GM23338 (cell line): ENCODE results near the gene SOHLH1. TPM values are rescaled to one million over a fixed set of nuclear protein-coding genes. Genes with fewer than 3 reads are reported as not detected.

ENCODE experiments used
- ATAC-seq: fragments of 200-7000 bp; cut with Tn5 transposase; 3 replicates; pipeline ENCODE4 v1.9.1; 2020
- DNase-seq: peaks from one replicate; pipeline ENCODE4 v3.0.0-alpha.2; 2015; ENCODE audit warnings: low spot score
- H2AFZ ChIP-seq: fragments of 200-600 bp; sonication (generic); 2 replicates; pipeline ENCODE4 v1.8.0; 2016; ENCODE audit warnings: antibody characterized with exemption, mild to moderate bottlenecking, moderate library complexity
- H3F3A ChIP-seq: fragments of 200-600 bp; sonication (generic); replicated peaks from 2 replicates; pipeline ENCODE4 v1.8.0; 2017; ENCODE audit warnings: antibody characterized with exemption, mixed run types, low read depth
- H3K27ac ChIP-seq: fragments of 200-600 bp; sonication (generic); 2 replicates; pipeline ENCODE4 v1.6.1; 2016; ENCODE audit warnings: low read depth
- H3K27me3 ChIP-seq: fragments of 200-600 bp; sonication (generic); 2 replicates; pipeline ENCODE4 v1.8.0; 2016; ENCODE audit warnings: mild to moderate bottlenecking, mixed run types, moderate library complexity; ENCODE audit not compliant: insufficient read depth
- H3K36me3 ChIP-seq: fragments of 200-600 bp; sonication (generic); 2 replicates; pipeline ENCODE4 v1.8.0; 2016; ENCODE audit warnings: mild to moderate bottlenecking; ENCODE audit not compliant: insufficient read depth
- H3K4me1 ChIP-seq: fragments of 200-600 bp; sonication (generic); 2 replicates; pipeline ENCODE4 v1.8.0; 2016; ENCODE audit warnings: mild to moderate bottlenecking, moderate library complexity; ENCODE audit not compliant: insufficient read depth
- H3K4me2 ChIP-seq: fragments of 200-600 bp; sonication (generic); 2 replicates; pipeline ENCODE4 v1.7.1; 2017; ENCODE audit warnings: mixed run types
- H3K4me3 ChIP-seq: fragments of 200-600 bp; sonication (generic); 2 replicates; pipeline ENCODE4 v1.6.1; 2016; ENCODE audit warnings: mixed run types
- H3K79me2 ChIP-seq: fragments of 200-600 bp; sonication (generic); replicated peaks from 2 replicates; pipeline ENCODE4 v1.8.0; 2017; ENCODE audit warnings: mild to moderate bottlenecking; ENCODE audit not compliant: insufficient read depth
- H3K9me2 ChIP-seq: fragments of 200-600 bp; sonication (generic); 2 replicates; pipeline ENCODE4 v1.8.0; 2017; ENCODE audit not compliant: insufficient read depth
- H4K20me1 ChIP-seq: fragments of 200-600 bp; sonication (generic); replicated peaks from 2 replicates; pipeline ENCODE4 v1.8.0; 2017; ENCODE audit warnings: mild to moderate bottlenecking; ENCODE audit not compliant: insufficient read depth
- H3K27ac Mint-ChIP-seq: 2 replicates; pipeline ENCODE4 v1.8.0; 2020; ENCODE audit warnings: inconsistent platforms, mild to moderate bottlenecking, moderate library complexity, mixed read lengths
- H3K27me3 Mint-ChIP-seq: 3 replicates; pipeline ENCODE4 v1.8.0; 2022; ENCODE audit warnings: low read depth, mild to moderate bottlenecking, moderate library complexity, mixed read lengths, inconsistent platforms; ENCODE audit not compliant: insufficient read depth, poor library complexity
- H3K36me3 Mint-ChIP-seq: 3 replicates; pipeline ENCODE4 v1.8.0; 2021; ENCODE audit warnings: low read depth, mild to moderate bottlenecking, inconsistent platforms, moderate library complexity, mixed read lengths
- H3K4me1 Mint-ChIP-seq: 3 replicates; pipeline ENCODE4 v1.8.0; 2020; ENCODE audit warnings: mild to moderate bottlenecking, inconsistent platforms, mixed read lengths
- H3K4me3 Mint-ChIP-seq: 3 replicates; pipeline ENCODE4 v1.8.0; 2021; ENCODE audit warnings: moderate library complexity, mild to moderate bottlenecking, inconsistent platforms, mixed read lengths
- H3K9me3 Mint-ChIP-seq: 3 replicates; pipeline ENCODE4 v1.8.0; 2020; ENCODE audit warnings: moderate library complexity, mild to moderate bottlenecking, inconsistent platforms, mixed read lengths
- CREB1 ChIP-seq: fragments of 250-450 bp; sonication (Bioruptor Pico); IDR thresholded peaks from 2 replicates; pipeline ENCODE4 v1.5.0; 2020; ENCODE audit warnings: low read depth, mild to moderate bottlenecking, moderate library complexity
- CTCF ChIP-seq, 2 experiments: fragments of 200-600 bp in 1 of 2; sonication (generic) in 1 of 2; conservative IDR thresholded peaks; 2 replicates each; pipeline versions ENCODE4 v1.5.1 to v1.6.1; 2016 to 2017; ENCODE audit warnings: antibody characterized with exemption in 2 of 2, low read depth in 2 of 2, mild to moderate bottlenecking in 2 of 2, moderate library complexity in 1 of 2
- ETS1 ChIP-seq: IDR thresholded peaks from 2 replicates; pipeline ENCODE4 v1.6.1; 2016; ENCODE audit warnings: antibody characterized with exemption
- EZH2 ChIP-seq: fragments of 200-600 bp; sonication (generic); IDR thresholded peaks from one replicate; pipeline ENCODE4 v1.8.0; 2017; ENCODE audit warnings: antibody characterized with exemption, mild to moderate bottlenecking, low read depth; ENCODE audit not compliant: unreplicated experiment
- EZH2phosphoT487 ChIP-seq: fragments of 200-600 bp; sonication (generic); IDR thresholded peaks from one replicate; pipeline ENCODE4 v1.8.1; 2018; ENCODE audit warnings: antibody characterized with exemption; ENCODE audit not compliant: unreplicated experiment
- JUNB ChIP-seq: IDR thresholded peaks from one replicate; pipeline ENCODE4 v1.6.1; 2016; ENCODE audit warnings: antibody characterized with exemption; ENCODE audit not compliant: unreplicated experiment
- NANOG ChIP-seq: IDR thresholded peaks from 2 replicates; pipeline ENCODE4 v1.6.1; 2016; ENCODE audit warnings: antibody characterized with exemption, borderline replicate concordance
- POLR2AphosphoS5 ChIP-seq: IDR thresholded peaks from 2 replicates; pipeline ENCODE4 v1.6.1; 2016; ENCODE audit warnings: antibody characterized with exemption, low read depth
- REST ChIP-seq: IDR thresholded peaks from one replicate; pipeline ENCODE4 v1.6.1; 2018; ENCODE audit warnings: antibody characterized with exemption; ENCODE audit not compliant: unreplicated experiment
- STAT1 ChIP-seq: IDR thresholded peaks from one replicate; pipeline ENCODE4 v1.6.1; 2016; ENCODE audit warnings: antibody characterized with exemption; ENCODE audit not compliant: unreplicated experiment
- ZNF114 ChIP-seq: fragments of 250-450 bp; sonication (Bioruptor Pico); IDR thresholded peaks from 2 replicates; pipeline ENCODE4 v1.5.0; 2020; ENCODE audit warnings: mild to moderate bottlenecking, moderate library complexity
- ZNF331 ChIP-seq: fragments of 250-450 bp; sonication (Bioruptor Pico); IDR thresholded peaks from 2 replicates; pipeline ENCODE4 v1.5.0; 2020; ENCODE audit warnings: low read depth, mild to moderate bottlenecking, moderate library complexity
- ZNF462 ChIP-seq: fragments of 250-450 bp; sonication (Bioruptor Pico); IDR thresholded peaks from 2 replicates; pipeline ENCODE4 v1.5.0; 2020; ENCODE audit warnings: mild to moderate bottlenecking, moderate library complexity
- polyA plus RNA-seq: library from polyadenylated mRNA; unstranded; fragments of >200 nt; fragmentation: Nextera tagmentation; extraction: Ambion mirVana; gene quantifications from 2 replicates; pipeline ENCODE4 v1.2.1, GENCODE V29; 2016
- total RNA-seq: library from RNA; depleted of rRNA; stranded (reverse); fragments of >200 nt; shearing (Covaris generic); gene quantifications from 2 replicates; pipeline ENCODE4 v1.2.3, GENCODE V29; 2014

Gene SOHLH1
- total and polyA plus RNA-seq, 2 experiments from 2014 or later, result 0.21 TPM; not detected in 1

- H3K9me2 ChIP-seq, result no peaks in the 10 kb centered on the region
- H3K4me2 ChIP-seq, result no peak overlapping the region
- Mint-ChIP-seq H3K4me3 (no peak overlapping the region), H3K36me3 (no peaks in the 10 kb centered on the region), H3K27me3 (peaks cover 2% of the 10 kb centered on the region), H3K4me1 (peaks cover 1% of the 10 kb centered on the region), H3K27ac (no peak overlapping the region), H3K9me3 (peaks cover 1% of the 10 kb centered on the region; the same call in 1 of the 3 replicates)
- no peak overlapping the region for H3K4me3 ChIP-seq
- H3K36me3 ChIP-seq, result no peaks in the 10 kb centered on the region
- DNase-seq (no peak), ATAC-seq (no peak)
- H2AFZ ChIP-seq, result no peak overlapping the region
- no peaks in the 10 kb centered on the region for H3K27me3 ChIP-seq
- H4K20me1 ChIP-seq, result no peaks in the 10 kb centered on the region
- no peaks in the 10 kb centered on the region for H3K79me2 ChIP-seq
- TF ChIP-seq ETS1 (no peak), CTCF (conservative IDR thresholded peaks at IDR 0.05; ENCODE audit: low read depth in 2 of 2) (no peak), EZH2 (no peak), REST (no peak), NANOG (no peak), CREB1 (no peak), JUNB (no peak), ZNF462 (CRISPR knock-in tag) (no peak), EZH2phosphoT487 (no peak), STAT1 (no peak), ZNF114 (CRISPR knock-in tag) (no peak), POLR2AphosphoS5 (no peak), ZNF331 (CRISPR knock-in tag) (no peak)
- H3K4me1 ChIP-seq, result no peaks in the 10 kb centered on the region
- H3F3A ChIP-seq, result no peaks in the 10 kb centered on the region
- no peak overlapping the region for H3K27ac ChIP-seq
Measured at GRCh38 chr9:135674977-135675376, 24.3 kb downstream of the SOHLH1 start.
